ENCODE results near the gene KIAA0753. TPM values are rescaled to one million over a fixed set of nuclear protein-coding genes. Genes with fewer than 3 reads are reported as not detected.

KIAA0753 gene
- total and polyA plus RNA-seq, 9 of the 15 experiments (the other 6 are each of a cell fraction or from before 2014, with no cell fraction given): 2.0 to 9.0 (median 6.9) TPM

GRCh38 chr17:6640536-6641246 is at the start of gene KIAA0753, which contains the start of gene TXNDC17 (continued):
- no peak for TF ChIP-seq SRSF1 (IDR thresholded peaks at IDR 0.05; ENCODE audit: low read depth, low read length)
- TF ChIP-seq TBP (optimal IDR thresholded peaks at IDR 0.05; ENCODE audit: low read depth, low read length): peak; percentile 88
- peak; percentile 17 for TF ChIP-seq PHF20 (IDR thresholded peaks at IDR 0.05; ENCODE audit: partially characterized antibody)
- TF ChIP-seq THRAP3 (IDR thresholded peaks at IDR 0.05; ENCODE audit: borderline replicate concordance): no peak
- TF ChIP-seq AFF4 (CRISPR knock-in tag; IDR thresholded peaks at IDR 0.05): no peak
- TF ChIP-seq ZNF778 (CRISPR knock-in tag; IDR thresholded peaks at IDR 0.05): no peak
- TF ChIP-seq MXI1 (IDR thresholded peaks at IDR 0.05; ENCODE audit: low read depth, low read length): no peak; the same call in 1 of the 2 replicates
- TF ChIP-seq CUX1 (CRISPR knock-in tag; IDR thresholded peaks at IDR 0.05): no peak
- no peak for TF ChIP-seq ZNF551 (CRISPR knock-in tag; IDR thresholded peaks at IDR 0.05)
- TF ChIP-seq, protein P1, sequence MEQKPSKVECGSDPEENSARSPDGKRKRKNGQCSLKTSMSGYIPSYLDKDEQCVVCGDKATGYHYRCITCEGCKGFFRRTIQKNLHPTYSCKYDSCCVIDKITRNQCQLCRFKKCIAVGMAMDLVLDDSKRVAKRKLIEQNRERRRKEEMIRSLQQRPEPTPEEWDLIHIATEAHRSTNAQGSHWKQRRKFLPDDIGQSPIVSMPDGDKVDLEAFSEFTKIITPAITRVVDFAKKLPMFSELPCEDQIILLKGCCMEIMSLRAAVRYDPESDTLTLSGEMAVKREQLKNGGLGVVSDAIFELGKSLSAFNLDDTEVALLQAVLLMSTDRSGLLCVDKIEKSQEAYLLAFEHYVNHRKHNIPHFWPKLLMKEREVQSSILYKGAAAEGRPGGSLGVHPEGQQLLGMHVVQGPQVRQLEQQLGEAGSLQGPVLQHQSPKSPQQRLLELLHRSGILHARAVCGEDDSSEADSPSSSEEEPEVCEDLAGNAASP (IDR thresholded peaks at IDR 0.05): no peak
- no peak for TF ChIP-seq RBM34 (IDR thresholded peaks at IDR 0.05; ENCODE audit: borderline replicate concordance, insufficient read depth, low read length)
- TF ChIP-seq TEAD1 (CRISPR knock-in tag; IDR thresholded peaks at IDR 0.05): no peak
- no peak for TF ChIP-seq GTF2F1 (IDR thresholded peaks at IDR 0.05; ENCODE audit: low read depth, low read length)
- TF ChIP-seq, protein P2, sequence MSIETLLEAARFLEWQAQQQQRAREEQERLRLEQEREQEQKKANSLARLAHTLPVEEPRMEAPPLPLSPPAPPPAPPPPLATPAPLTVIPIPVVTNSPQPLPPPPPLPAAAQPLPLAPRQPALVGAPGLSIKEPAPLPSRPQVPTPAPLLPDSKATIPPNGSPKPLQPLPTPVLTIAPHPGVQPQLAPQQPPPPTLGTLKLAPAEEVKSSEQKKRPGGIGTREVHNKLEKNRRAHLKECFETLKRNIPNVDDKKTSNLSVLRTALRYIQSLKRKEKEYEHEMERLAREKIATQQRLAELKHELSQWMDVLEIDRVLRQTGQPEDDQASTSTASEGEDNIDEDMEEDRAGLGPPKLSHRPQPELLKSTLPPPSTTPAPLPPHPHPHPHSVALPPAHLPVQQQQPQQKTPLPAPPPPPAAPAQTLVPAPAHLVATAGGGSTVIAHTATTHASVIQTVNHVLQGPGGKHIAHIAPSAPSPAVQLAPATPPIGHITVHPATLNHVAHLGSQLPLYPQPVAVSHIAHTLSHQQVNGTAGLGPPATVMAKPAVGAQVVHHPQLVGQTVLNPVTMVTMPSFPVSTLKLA (conservative IDR thresholded peaks at IDR 0.05): peak; percentile 67 to 78
- TF ChIP-seq KDM5B (IDR thresholded peaks at IDR 0.05; ENCODE audit: insufficient replicate concordance, low read depth, low read length): peak; percentile 87

Measured in K562 (cell line).